ACC112 (cell line): ENCODE measurements around the gene SCGB2A2.

Experiments used
- H2AFZ ChIP-seq: fragments of 200-600 bp; sonication (generic); one replicate; pipeline ENCODE4 v1.6.0; 2017; ENCODE audit warnings: antibody characterized with exemption, low read length; ENCODE audit not compliant: unreplicated experiment
- H3K27ac ChIP-seq: fragments of 200-600 bp; sonication (generic); 2 replicates; pipeline ENCODE4 v1.5.1; 2014; ENCODE audit warnings: low read depth, mild to moderate bottlenecking, antibody characterized with exemption, low read length, moderate library complexity
- H3K27me3 ChIP-seq: fragments of 200-600 bp; sonication (generic); 2 replicates; pipeline ENCODE4 v1.6.1; 2014; ENCODE audit warnings: mild to moderate bottlenecking, antibody characterized with exemption, low read length, moderate library complexity, mixed read lengths; ENCODE audit not compliant: insufficient read depth
- H3K36me3 ChIP-seq: fragments of 200-600 bp; sonication (generic); 2 replicates; pipeline ENCODE4 v1.6.1; 2016; ENCODE audit warnings: mild to moderate bottlenecking, antibody characterized with exemption, low read length, moderate library complexity, mixed read lengths; ENCODE audit not compliant: insufficient read depth
- H3K4me1 ChIP-seq: fragments of 200-600 bp; sonication (generic); one replicate; pipeline ENCODE4 v1.6.1; 2016; ENCODE audit warnings: low read length, mixed read lengths; ENCODE audit not compliant: insufficient read depth, unreplicated experiment, control insufficient read depth
- H3K4me3 ChIP-seq: fragments of 200-600 bp; sonication (generic); 2 replicates; pipeline ENCODE4 v1.5.1; 2014; ENCODE audit warnings: mild to moderate bottlenecking, low read depth, low read length
- H3K79me2 ChIP-seq: fragments of 200-600 bp; sonication (generic); one replicate; pipeline ENCODE4 v1.6.0; 2016; ENCODE audit warnings: low read length; ENCODE audit not compliant: control insufficient read depth, unreplicated experiment, insufficient read depth

SCGB2A2 gene

GRCh38 chr11:62269654-62270278, at the start of gene SCGB2A2:
Gene SCGB2A2, plus strand, starts transcription at chr11:62270158. Its CDS starts 59 bp downstream, at chr11:62270217.
- Histone ChIP-seq H3K79me2 (no peaks in the 10 kb centered on the region), H3K4me1 (peaks cover 18% of the 10 kb centered on the region), H3K36me3 (no peaks in the 10 kb centered on the region), H3K27me3 (peaks cover 33% of the 10 kb centered on the region), H3K4me3 (no peak within 1 kb of the TSS), H3K27ac (no peak within 1 kb of the TSS), H2AFZ (no peak within 1 kb of the TSS)

- no peak overlapping the region for H3K27ac ChIP-seq
- H3K4me3 ChIP-seq: no peak overlapping the region
- no peaks in the 10 kb centered on the region for H3K4me1 ChIP-seq
- H3K36me3 ChIP-seq: no peaks in the 10 kb centered on the region
- H3K79me2 ChIP-seq: no peaks in the 10 kb centered on the region
- H2AFZ ChIP-seq: no peak overlapping the region
- peaks cover 27% of the 10 kb centered on the region for H3K27me3 ChIP-seq
Measured at GRCh38 chr11:62221498-62221897, 48.5 kb upstream of the SCGB2A2 start.

- Histone ChIP-seq H3K79me2 (no peaks in the 10 kb centered on the region), H3K4me1 (no peaks in the 10 kb centered on the region), H3K27ac (no peak overlapping the region), H3K36me3 (no peaks in the 10 kb centered on the region), H2AFZ (no peak overlapping the region), H3K27me3 (peaks cover 39% of the 10 kb centered on the region), H3K4me3 (no peak overlapping the region)
Measured at GRCh38 chr11:62223095-62223494, 46.9 kb upstream of the SCGB2A2 start.

GRCh38 chr11:62233730-62234129, 36.2 kb upstream of the SCGB2A2 start:
- Histone ChIP-seq H3K27me3 (peaks cover 91% of the 10 kb centered on the region), H3K27ac (no peak overlapping the region), H3K4me3 (no peak overlapping the region), H3K4me1 (no peaks in the 10 kb centered on the region), H3K36me3 (no peaks in the 10 kb centered on the region), H3K79me2 (no peaks in the 10 kb centered on the region), H2AFZ (no peak overlapping the region)

GRCh38 chr11:62236187-62236586, 33.8 kb upstream of the SCGB2A2 start:
- Histone ChIP-seq H3K36me3 (no peaks in the 10 kb centered on the region), H3K4me3 (no peak overlapping the region), H3K27ac (no peak overlapping the region), H3K27me3 (peaks cover 83% of the 10 kb centered on the region), H3K79me2 (no peaks in the 10 kb centered on the region), H3K4me1 (no peaks in the 10 kb centered on the region), H2AFZ (no peak overlapping the region)

DNA sequence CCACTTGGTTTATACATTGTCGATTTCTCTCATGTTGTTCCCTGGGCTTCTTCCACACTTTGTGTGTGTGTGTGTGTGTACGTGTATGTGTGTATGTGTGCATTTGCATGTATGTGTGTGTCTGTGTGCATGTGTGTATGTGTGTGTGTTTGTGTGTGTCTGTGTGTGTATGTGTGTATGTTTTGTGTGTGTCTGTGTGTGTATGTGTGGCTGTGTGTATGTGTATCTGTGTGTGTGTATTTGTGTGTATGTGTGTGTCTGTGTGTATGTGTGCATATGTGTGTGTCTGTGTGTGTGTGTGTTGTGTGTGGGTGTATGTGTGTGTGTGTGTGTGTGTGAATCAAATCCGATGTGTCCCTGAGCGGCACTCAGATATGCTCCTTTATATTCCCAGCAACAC, 32.5 kb upstream of the SCGB2A2 start:
- Histone ChIP-seq H3K27me3 (peaks cover 87% of the 10 kb centered on the region), H3K4me1 (no peaks in the 10 kb centered on the region), H3K27ac (no peak overlapping the region), H2AFZ (no peak overlapping the region), H3K36me3 (no peaks in the 10 kb centered on the region), H3K79me2 (no peaks in the 10 kb centered on the region), H3K4me3 (no peak overlapping the region)

- H3K4me3 ChIP-seq: no peak overlapping the region
- H2AFZ ChIP-seq: no peak overlapping the region
- H3K4me1 ChIP-seq: no peaks in the 10 kb centered on the region
- H3K36me3 ChIP-seq: no peaks in the 10 kb centered on the region
- no peak overlapping the region for H3K27ac ChIP-seq
- peaks cover 87% of the 10 kb centered on the region for H3K27me3 ChIP-seq
- H3K79me2 ChIP-seq: no peaks in the 10 kb centered on the region
Measured at GRCh38 chr11:62238151-62238550, 31.8 kb upstream of the SCGB2A2 start.

DNA sequence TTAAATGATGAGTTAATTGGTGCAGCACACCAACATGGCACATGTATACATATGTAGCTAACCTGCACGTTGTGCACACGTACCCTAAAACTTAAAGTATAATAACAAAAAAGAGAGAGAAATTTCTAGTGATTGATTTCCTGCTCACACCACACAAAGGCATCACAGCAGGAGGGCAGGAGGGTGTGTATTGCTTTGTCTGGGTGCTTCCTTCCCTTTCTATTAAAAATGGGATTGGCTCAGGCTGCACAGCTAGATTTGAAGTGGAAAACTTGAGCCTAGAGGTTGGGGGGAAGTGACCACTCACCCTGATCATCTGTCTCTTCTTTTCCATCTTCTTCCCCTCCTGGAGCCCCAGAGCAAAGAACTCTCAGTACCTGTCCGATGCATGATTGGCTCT, 28.9 kb upstream of the SCGB2A2 start:
- Histone ChIP-seq H3K79me2 (no peaks in the 10 kb centered on the region), H3K4me3 (no peak overlapping the region), H3K4me1 (no peaks in the 10 kb centered on the region), H2AFZ (no peak overlapping the region), H3K27ac (no peak overlapping the region), H3K36me3 (no peaks in the 10 kb centered on the region), H3K27me3 (peaks cover 78% of the 10 kb centered on the region)

DNA sequence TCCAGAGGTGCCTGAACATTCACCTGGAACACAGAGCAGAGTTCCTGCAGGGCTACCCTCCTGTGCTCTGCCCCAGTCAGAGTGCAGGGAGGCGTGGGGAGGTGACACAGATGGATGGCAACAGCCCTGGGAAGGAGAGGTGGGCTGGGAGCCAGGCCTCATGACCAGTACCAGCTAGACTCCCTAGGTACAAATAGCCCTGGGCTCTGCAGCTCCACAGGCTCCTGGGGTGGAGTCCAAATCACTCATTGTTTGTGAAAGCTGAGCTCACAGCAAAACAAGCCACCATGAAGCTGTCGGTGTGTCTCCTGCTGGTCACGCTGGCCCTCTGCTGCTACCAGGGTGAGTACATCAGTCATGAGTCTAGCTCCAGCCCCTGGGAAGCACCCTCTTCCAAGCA, 27.9 kb upstream of the SCGB2A2 start, which contains the start of gene SCGB1D2:
TSS of gene SCGB1D2 (plus strand) at position 219 of the 400 bp plus-strand sequence. CDS start at position 288, 69 bp downstream.
- Histone ChIP-seq H3K27me3 (peaks cover 77% of the 10 kb centered on the region), H3K4me3 (no peak within 1 kb of the TSS), H3K36me3 (no peaks in the 10 kb centered on the region), H2AFZ (no peak within 1 kb of the TSS), H3K4me1 (no peaks in the 10 kb centered on the region), H3K79me2 (no peaks in the 10 kb centered on the region), H3K27ac (no peak within 1 kb of the TSS)

DNA sequence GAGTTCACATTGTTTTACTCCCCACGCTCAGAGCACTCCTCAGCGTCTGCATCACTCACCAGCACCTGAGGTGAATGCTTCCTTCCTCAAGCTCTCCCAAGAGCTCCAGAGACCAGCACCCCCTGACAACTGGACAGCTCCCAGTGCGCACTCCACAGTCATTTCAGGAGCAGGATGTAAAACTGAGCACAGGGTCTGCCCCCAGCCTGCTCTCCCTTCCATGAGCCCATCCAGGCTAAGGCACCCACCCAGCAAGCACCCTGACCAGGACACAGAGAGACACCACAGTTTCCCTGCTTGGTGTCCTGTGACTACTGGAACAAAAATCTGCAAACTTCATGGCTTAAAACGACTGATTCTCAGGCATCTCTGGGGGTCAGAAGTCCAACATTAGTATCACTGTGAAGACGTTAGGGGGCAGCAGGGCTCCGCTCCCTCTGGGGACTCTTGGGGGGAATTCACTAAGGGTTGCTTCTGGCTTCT, 24.6 kb upstream of the SCGB2A2 start:
- peaks cover 82% of the 10 kb centered on the region for H3K27me3 ChIP-seq
- H3K27ac ChIP-seq: no peak overlapping the region
- no peaks in the 10 kb centered on the region for H3K4me1 ChIP-seq
- H3K36me3 ChIP-seq: no peaks in the 10 kb centered on the region
- no peak overlapping the region for H2AFZ ChIP-seq
- H3K79me2 ChIP-seq: no peaks in the 10 kb centered on the region
- no peak overlapping the region for H3K4me3 ChIP-seq

GRCh38 chr11:62251698-62252097, 18.3 kb upstream of the SCGB2A2 start:
- Histone ChIP-seq H3K4me1 (peaks cover 6% of the 10 kb centered on the region), H3K4me3 (no peak overlapping the region), H3K27me3 (peaks cover 57% of the 10 kb centered on the region), H3K27ac (no peak overlapping the region), H3K79me2 (no peaks in the 10 kb centered on the region), H3K36me3 (no peaks in the 10 kb centered on the region), H2AFZ (no peak overlapping the region)
